A172 (cell line): ENCODE data around the gene PDGFRB. TPM values are rescaled to one million over a fixed set of nuclear protein-coding genes. Genes with fewer than 3 reads are reported as not detected.
A peak's percentile ranks its signal among the peaks of the same experiment; 100 is the strongest.

Experiments used
- DNase-seq: peaks from one replicate; pipeline ENCODE4 v3.0.0-alpha.2; 2015; ENCODE audit warnings: low spot score
- total RNA-seq: library from RNA; depleted of rRNA; stranded (reverse); fragments of >200 nt; shearing (Covaris generic); gene quantifications from 2 replicates; pipeline ENCODE4 v1.2.3, GENCODE V29; 2014; rRNA removed

PDGFRB gene
- total RNA-seq, 1 experiment from 2014 or later = 33.5 TPM

- DNase-seq = peak; percentile 67
Measured at GRCh38 chr5:150066901-150067396, 88.7 kb downstream of the PDGFRB start.

- DNase-seq = no peak
Measured at GRCh38 chr5:150066436-150066835, 89.2 kb downstream of the PDGFRB start.

- DNase-seq = peak; percentile 35
Measured at GRCh38 chr5:150065886-150066285, 89.8 kb downstream of the PDGFRB start.

- peak; percentile 84 for DNase-seq
Measured at GRCh38 chr5:150065346-150065745, 90.3 kb downstream of the PDGFRB start.

GRCh38 chr5:150064681-150065220 lies 90.9 kb downstream of the PDGFRB start:
- peak; percentile 40 for DNase-seq

Other genes with a start within 250 kb of the PDGFRB start
- gene PDE6A, start 211.1 kb downstream of the PDGFRB start, total RNA-seq = 0.10 and 0.41 TPM in 2 replicates
- 20.0 and 26.3 TPM in 2 replicates for gene SLC26A2, start 195.1 kb downstream of the PDGFRB start, total RNA-seq
- gene TIGD6, start 155.2 kb downstream of the PDGFRB start, total RNA-seq = 8.1 and 14.3 TPM in 2 replicates
- 36.8 and 37.1 TPM in 2 replicates for gene HMGXB3, start 155.1 kb downstream of the PDGFRB start, total RNA-seq
- gene CSF1R, start 69.3 kb downstream of the PDGFRB start, total RNA-seq = 0.84 and 0.96 TPM in 2 replicates
- not detected in 2 replicates for gene CDX1, start 10.9 kb upstream of the PDGFRB start, total RNA-seq
- not detected in 2 replicates for gene SLC6A7, start 34.2 kb upstream of the PDGFRB start, total RNA-seq
- 1.2 and 1.3 TPM in 2 replicates for gene CAMK2A, start 133.9 kb upstream of the PDGFRB start, total RNA-seq
- 1.9 and 5.0 TPM in 2 replicates for gene ARSI, start 147.1 kb upstream of the PDGFRB start, total RNA-seq
- 56.5 and 58.3 TPM in 2 replicates for gene TCOF1, start 201.9 kb upstream of the PDGFRB start, total RNA-seq